ENCODE measurements around the gene MYBPC3. TPM values are rescaled to one million over a fixed set of nuclear protein-coding genes. Genes with fewer than 3 reads are reported as not detected.
A peak's percentile ranks its signal among the peaks of the same experiment; 100 is the strongest.

Gene MYBPC3
- total RNA-seq (2022) (not detected in 2 replicates), Bru-seq, nascent RNA (not detected), BruChase-seq, experiment 1, labeled RNA remaining after a 6-hour chase (percentile 21 among the genes with signal in this experiment), BruChase-seq, experiment 2, labeled RNA remaining after a 2-hour chase (not detected)
- long read RNA-seq = 0 reads

GRCh38 chr11:47352556-47352955 is at the start of gene MYBPC3:
TSS of gene MYBPC3 (minus strand) at chr11:47352702. CDS start at chr11:47352647, 55 bp downstream.
- DNase-seq (ENCODE audit: unreplicated experiment) = no peak
- Mint-ChIP-seq H3K36me3 (ENCODE audit: insufficient read depth, unreplicated experiment) (no peaks in the 10 kb centered on the region), H3K4me3 (ENCODE audit: unreplicated experiment) (no peak within 1 kb of the TSS), H3K4me1 (ENCODE audit: insufficient read depth, unreplicated experiment) (peaks cover 5% of the 10 kb centered on the region), H3K9me3 (ENCODE audit: unreplicated experiment) (no peaks in the 10 kb centered on the region), H3K27ac (ENCODE audit: low read depth, unreplicated experiment) (no peak within 1 kb of the TSS), H3K27me3 (ENCODE audit: insufficient read depth, unreplicated experiment) (no peaks in the 10 kb centered on the region)
- ChIA-PET CTCF (interaction anchor here (1.0 kb wide), 1 partner anchor 22 kb away, joined by 5 read pairs; no protein-coding TSS in a partner anchor), POLR2A (interaction anchor here (1.1 kb wide), 1 partner anchor 16 kb away, joined by 3 read pairs; no protein-coding TSS in a partner anchor)
- no peak for TF ChIP-seq CTCF (IDR thresholded peaks at IDR 0.05; ENCODE audit: unreplicated experiment)
- intact Hi-C loops (cut with micrococcal nuclease) = no loop called here
- BruUV-seq (replicated peaks) = no TSS peak

- H3K9me3 Mint-ChIP-seq (ENCODE audit: unreplicated experiment) = no peaks in the 10 kb centered on the region
- intact Hi-C loops (cut with micrococcal nuclease) = no loop called here
- CTCF ChIA-PET = interaction anchor here (0.5 to 1.7 kb wide), 3 partner anchors 29 to 694 kb away, joined by 4 to 5 read pairs (median 4); no protein-coding TSS in a partner anchor
- no peak for DNase-seq (ENCODE audit: unreplicated experiment)
- H3K4me1 Mint-ChIP-seq (ENCODE audit: insufficient read depth, unreplicated experiment) = no peaks in the 10 kb centered on the region
- no peak for TF ChIP-seq CTCF (IDR thresholded peaks at IDR 0.05; ENCODE audit: unreplicated experiment)
- POLR2A ChIA-PET = no interaction called here
- no peak overlapping the region for H3K4me3 Mint-ChIP-seq (ENCODE audit: unreplicated experiment)
- no TSS peak for BruUV-seq (replicated peaks)
- no peaks in the 10 kb centered on the region for H3K36me3 Mint-ChIP-seq (ENCODE audit: insufficient read depth, unreplicated experiment)
- no peak overlapping the region for H3K27ac Mint-ChIP-seq (ENCODE audit: low read depth, unreplicated experiment)
- no peaks in the 10 kb centered on the region for H3K27me3 Mint-ChIP-seq (ENCODE audit: insufficient read depth, unreplicated experiment)
Measured at GRCh38 chr11:47400768-47401279, 48.3 kb upstream of the MYBPC3 start.

- BruUV-seq (replicated peaks) = no TSS peak
- Mint-ChIP-seq H3K9me3 (ENCODE audit: unreplicated experiment) (no peaks in the 10 kb centered on the region), H3K4me1 (ENCODE audit: insufficient read depth, unreplicated experiment) (no peaks in the 10 kb centered on the region), H3K27ac (ENCODE audit: low read depth, unreplicated experiment) (no peak overlapping the region), H3K4me3 (ENCODE audit: unreplicated experiment) (no peak overlapping the region), H3K36me3 (ENCODE audit: insufficient read depth, unreplicated experiment) (no peaks in the 10 kb centered on the region), H3K27me3 (ENCODE audit: insufficient read depth, unreplicated experiment) (no peaks in the 10 kb centered on the region)
- CTCF ChIA-PET = interaction anchor here (0.5 to 3.0 kb wide), 6 partner anchors 27 to 695 kb away, joined by 3 to 21 read pairs (median 4); partner anchors contain the start of gene NR1H3
- DNase-seq (ENCODE audit: unreplicated experiment) = no peak
- intact Hi-C loops (cut with micrococcal nuclease) = no loop called here
- POLR2A ChIA-PET = no interaction called here
- no peak for TF ChIP-seq CTCF (IDR thresholded peaks at IDR 0.05; ENCODE audit: unreplicated experiment)
Measured at GRCh38 chr11:47399860-47400767, 47.6 kb upstream of the MYBPC3 start.

- ChIA-PET CTCF (interaction anchor here (0.6 to 3.0 kb wide), 3 partner anchors 11 to 25 kb away, joined by 3 to 21 read pairs (median 8); no protein-coding TSS in a partner anchor), POLR2A (no interaction called here)
- Mint-ChIP-seq H3K27me3 (ENCODE audit: insufficient read depth, unreplicated experiment) (no peaks in the 10 kb centered on the region), H3K27ac (ENCODE audit: low read depth, unreplicated experiment) (no peak overlapping the region), H3K4me3 (ENCODE audit: unreplicated experiment) (no peak overlapping the region), H3K36me3 (ENCODE audit: insufficient read depth, unreplicated experiment) (no peaks in the 10 kb centered on the region), H3K4me1 (ENCODE audit: insufficient read depth, unreplicated experiment) (no peaks in the 10 kb centered on the region), H3K9me3 (ENCODE audit: unreplicated experiment) (no peaks in the 10 kb centered on the region)
- no peak for TF ChIP-seq CTCF (IDR thresholded peaks at IDR 0.05; ENCODE audit: unreplicated experiment)
- intact Hi-C loops (cut with micrococcal nuclease) = no loop called here
- DNase-seq (ENCODE audit: unreplicated experiment) = no peak
- BruUV-seq (replicated peaks) = no TSS peak
Measured at GRCh38 chr11:47398551-47398950, 46.0 kb upstream of the MYBPC3 start.
